NCI-H1048 (cell line): ENCODE measurements around the gene LIMCH1.
"Not testable (repeated sequence)": the region's sequence is repeated elsewhere in the genome, so short reads cannot be mapped to it uniquely, and the experiment has no call there.

Source experiments
- DNase-seq: peaks from one replicate; lab custom pipeline; 2025; lab: John Stamatoyannopoulos, UW

Gene LIMCH1

DNA sequence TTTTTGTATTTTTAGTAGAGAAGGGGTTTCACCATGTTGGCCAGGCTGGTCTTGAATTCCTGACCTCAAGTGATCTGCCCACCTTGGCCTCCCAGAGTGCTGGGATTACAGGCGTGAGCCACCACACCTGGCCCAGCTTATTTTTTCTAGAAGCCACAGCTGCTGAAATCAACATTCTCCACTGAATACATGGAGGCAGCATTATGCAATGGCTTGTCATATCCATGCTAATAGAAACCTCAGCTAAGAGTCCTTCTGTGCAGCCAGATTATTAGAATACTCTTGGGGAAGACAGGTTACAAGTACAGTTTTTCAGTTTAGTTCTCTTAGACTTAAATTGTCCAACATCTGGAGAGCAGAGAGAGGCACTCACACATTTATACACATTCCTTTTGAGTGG is 104.8 kb downstream of the LIMCH1 start:
- not testable (repeated sequence) for DNase-seq

DNA sequence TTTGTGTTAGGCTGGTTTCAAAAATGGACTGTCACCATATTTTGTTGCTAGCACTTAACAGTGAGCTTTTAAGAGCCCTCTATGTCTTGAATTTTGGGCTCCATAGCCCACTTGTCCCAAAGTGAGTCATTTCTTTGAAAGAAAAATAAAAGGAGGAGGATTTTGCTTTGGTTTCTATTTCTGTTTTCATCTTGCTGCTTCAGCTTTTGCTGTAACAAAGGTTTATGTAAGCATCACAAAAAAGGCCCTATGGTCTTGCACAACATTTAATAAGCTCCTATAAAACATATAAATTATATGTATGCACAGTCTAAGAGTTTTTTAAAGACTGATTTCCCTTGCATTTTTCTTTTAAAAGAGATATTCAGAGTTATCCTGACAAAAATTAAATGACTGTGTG is 105.4 kb downstream of the LIMCH1 start:
- DNase-seq = no peak

DNA sequence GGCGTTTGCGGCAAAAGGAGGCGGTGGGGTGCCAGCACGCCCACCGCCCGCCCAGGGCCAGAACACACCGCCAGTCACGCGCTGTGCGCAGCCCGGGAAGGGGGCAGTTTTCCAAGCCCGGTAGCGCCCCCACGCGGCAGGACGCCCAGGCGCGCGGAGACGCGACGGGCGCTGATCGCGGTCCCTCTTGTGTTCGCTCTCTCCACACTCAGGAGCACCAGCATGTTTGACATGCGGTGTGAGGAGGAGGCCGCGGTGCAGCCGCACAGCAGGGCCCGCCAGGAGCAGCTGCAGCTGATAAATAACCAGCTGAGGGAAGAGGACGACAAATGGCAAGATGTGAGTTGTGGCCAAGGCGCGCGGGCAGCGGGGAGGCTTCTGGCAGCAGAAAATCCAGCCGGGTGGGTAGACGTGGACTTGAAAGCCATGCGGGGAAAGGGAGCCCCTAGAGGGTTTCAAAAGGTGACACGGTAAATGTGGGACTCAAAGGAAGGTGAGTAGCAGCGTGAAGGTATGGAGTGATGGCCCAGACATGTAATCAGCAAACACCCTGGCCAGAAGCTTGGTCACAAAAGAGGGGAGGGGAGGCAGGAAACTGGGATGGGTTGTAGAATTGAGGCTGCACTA is 106.4 kb downstream of the LIMCH1 start:
- no peak for DNase-seq

DNA sequence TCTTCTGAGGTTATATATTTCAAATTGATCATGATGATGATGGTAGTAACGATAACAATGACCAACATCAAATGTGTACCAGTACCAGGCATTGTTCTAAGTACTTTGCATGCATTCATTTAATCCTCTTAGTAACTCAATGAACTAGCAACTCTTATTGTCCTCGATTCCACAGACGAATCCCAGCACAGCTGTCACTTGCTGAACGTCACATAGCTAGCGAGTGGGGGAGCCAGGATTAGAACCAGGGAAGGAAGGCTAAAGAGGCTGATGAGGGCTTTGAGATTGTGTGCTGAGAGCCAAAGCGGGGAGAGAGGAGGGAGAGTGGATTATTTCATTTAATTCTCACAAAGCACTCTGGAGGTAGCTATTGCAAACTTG is 106.9 kb downstream of the LIMCH1 start:
- no peak for DNase-seq

DNA sequence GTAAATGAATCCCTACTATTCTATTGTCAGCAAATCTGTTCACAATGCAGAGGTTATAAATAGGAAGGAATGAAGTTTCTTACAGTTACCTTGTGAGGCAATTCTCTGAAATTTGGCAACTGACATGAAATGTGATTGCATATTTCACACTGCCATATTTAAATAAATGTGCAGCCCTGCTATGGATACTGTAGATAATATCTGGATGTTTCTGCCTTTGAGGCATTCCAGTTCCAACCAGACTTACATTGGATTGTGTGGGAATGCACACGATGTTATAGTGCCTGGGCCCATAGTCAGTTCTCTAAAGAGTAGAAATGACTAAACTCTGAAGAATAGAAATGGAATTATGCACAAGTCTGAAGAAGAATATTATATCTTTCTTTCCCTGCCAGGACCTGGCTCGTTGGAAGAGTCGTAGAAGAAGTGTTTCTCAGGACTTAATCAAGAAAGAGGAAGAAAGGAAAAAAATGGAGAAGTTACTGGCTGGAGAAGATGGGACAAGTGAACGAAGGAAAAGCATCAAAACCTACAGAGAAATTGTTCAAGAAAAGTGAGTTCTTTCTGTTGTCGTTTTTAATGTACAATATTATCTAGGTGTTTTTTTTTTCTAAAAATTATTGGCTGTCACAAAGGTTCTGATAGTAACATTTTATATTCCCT is 107.9 kb downstream of the LIMCH1 start:
- no peak for DNase-seq

DNA sequence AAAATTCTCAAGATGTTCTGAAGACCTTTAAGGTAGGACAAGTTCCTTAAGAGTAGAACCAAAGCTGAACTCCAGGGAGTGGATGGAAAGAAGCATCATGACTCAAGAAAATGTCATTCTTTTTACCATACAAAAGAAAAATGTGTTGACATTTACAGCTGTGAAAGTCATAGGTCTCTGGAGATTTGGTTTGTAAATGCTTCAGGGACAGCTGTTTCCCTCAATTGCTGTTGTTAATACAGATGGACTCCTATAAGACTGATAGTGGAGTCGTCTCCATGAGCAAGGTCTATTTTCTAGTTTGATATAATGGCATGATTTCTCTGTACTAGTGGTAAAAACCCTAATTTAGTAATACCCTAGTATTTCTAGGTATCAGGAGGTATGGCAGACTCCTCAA is 108.9 kb downstream of the LIMCH1 start:
- no peak for DNase-seq

DNA sequence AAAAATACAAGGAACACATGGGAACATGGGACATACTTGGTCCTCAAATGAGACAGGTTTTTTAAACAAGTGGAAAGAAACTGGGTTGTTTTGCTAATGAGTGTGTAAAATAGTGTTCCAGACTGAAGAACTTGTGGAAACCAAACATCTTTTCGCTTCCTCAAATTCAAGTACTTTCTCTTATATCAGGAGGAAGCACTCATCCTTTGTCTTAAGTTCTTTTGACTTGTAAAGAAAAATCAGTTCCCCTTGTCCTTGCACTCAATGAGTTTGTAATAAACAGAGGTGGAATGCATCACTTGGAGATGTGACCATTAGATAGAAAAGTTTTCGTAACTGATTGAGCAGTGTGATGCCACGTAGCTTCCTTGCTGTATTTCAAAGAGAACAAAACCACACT is 109.4 kb downstream of the LIMCH1 start:
- DNase-seq = no peak

DNA sequence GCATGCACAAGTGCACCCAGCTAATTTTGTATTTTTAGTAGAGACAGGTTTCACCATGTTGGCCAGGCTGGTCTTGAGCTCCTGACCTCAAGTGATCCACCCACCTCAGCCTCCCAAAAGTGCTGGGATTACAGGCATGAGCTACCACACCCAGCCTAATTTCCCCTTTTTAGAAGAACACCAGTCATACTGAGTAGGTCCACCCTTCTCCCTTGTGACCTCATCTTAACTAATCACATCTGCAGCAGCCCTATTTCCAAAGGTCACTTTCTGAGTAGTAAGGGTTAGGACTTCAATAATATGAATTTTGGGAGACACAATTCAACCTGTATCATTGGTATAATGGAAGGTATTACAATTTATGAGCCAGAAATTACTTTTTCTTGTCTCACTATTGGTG is 113.2 kb downstream of the LIMCH1 start:
- DNase-seq = not testable (repeated sequence)

DNA sequence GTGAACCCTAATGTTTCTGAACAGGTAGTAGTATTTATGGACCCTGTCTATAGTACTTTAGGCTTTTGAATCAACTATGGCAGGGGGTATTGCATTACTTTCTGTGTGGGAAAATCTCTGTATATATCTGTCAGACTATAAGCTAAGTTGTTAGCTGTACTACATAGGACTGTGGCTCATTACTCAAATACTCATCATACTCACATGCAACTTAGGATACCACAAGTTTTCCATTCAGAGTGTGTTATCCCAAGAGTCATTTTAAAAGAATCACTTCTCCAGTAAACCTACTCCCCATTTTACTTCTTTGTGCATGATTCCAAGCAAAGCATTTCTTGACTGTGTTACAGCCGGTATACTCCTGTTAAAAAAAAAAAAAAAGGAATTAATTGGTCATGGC is 115.0 kb downstream of the LIMCH1 start:
- DNase-seq = no peak

DNA sequence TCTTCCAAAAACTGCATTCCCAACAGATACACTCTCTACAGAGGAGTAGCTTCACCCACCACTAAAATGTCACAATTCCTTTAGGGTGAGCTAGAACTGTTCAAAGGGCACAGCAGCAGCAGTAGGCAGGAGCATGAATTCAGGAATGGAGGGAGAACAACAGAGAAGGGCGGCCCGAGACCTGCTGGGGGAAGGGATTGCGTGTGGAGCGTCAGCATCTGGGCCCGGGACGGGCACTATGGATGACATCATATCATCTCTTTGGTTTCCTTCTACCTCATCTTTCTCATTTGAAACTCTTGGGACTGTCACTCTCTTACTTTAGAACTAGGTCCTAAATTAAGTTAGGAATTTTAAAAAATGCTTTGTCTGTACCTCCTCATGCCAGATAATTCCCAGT is 115.6 kb downstream of the LIMCH1 start:
- DNase-seq = no peak

DNA sequence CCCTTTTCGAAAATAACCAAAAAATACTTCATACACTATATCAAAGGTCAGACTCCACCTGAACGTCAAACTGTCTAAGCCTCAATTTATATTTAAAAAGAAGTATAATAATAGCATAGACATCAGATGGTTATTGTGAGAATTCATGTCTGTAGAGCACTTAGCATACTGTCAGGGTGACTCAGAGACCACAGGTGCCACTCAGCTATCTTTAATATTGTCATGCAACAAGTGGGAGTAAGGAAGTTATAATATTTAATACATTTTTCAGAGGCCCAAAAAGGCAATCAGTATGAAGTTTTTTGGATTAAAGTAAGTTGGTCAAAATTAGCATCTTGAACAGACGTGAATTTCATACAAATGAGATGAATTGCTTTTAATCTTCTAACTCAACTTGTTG is 117.2 kb downstream of the LIMCH1 start:
- DNase-seq = no peak

DNA sequence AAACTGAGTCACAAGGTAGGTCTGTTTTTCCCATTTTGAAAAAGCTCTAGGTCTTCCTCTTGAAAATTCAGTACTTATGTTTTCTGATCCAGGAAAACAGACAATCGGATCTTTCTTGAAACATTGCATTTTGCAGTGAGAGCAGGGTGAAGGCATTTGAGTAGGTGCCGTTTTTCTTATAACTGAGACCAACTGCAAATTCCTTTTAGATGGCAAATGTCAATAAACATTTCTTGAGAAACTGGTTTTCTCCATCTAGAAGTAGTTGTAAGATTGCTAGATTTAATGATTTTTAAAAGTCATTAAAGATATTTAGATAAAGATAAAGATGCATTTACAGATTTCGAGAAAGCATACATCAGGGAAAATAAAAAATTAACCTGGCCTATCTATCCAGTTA is 118.1 kb downstream of the LIMCH1 start:
- DNase-seq = no peak

DNA sequence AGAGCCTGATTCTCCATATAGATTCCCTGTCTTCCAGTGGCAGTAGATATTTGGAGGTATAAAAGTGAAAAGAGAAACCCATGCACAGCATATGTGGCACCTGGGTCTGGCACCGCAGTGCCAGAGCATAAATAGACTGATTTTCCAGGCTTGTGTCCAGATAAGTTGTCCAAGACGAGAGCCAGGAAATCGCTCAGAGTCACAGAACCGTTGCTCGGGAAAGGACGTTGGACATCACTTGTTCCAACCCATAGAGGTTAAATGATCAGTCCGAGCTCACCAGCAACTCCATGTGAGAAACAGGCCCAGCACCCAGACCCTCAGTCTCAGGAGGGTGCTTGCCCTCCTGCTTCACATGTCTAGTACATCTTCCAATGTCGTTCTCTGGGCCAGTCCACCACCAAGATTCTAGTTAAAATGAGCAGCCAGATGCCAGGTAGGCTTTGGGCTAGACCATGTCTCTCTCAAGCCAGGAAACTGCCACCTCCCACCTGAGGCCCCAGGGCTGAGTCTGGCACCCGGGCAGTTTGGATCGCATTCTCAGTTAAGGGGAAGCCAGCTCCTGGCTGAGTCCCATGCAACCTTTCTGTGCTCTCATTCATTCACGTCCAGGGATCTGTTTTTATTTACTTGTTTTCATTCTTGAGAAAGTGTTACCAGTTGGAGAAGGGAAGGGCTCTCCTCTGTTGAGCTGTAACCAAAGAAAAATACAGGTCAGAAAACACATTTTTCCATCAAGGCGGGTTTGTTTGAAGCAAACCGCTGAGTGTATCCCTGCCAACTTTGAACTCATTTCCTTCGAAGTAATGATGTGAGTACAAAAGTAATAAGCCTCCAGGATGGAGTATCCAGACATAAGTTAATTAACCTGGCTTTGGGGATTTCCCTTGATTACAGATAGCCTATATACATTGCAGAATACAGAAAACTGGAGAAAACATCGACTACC is 118.9 kb downstream of the LIMCH1 start:
- DNase-seq = no peak

DNA sequence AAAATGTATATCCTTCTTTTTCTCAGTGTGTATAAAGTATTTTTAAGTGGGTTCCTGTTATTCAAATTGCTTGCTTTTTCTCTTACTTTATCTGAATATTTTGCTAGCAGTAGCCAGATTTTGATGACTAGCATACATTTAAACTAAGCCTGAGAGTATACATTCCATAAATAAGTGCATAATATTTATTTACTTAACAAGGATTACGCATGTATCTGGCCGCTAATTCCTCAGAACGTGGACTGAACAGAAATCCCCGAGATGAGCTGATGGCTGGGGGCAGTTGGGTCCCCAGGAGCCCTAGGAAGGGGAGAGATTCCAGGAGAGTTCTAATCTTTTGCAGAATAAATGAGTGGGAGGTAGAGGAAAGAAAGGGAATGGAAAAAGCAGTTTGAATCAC is 119.6 kb downstream of the LIMCH1 start:
- no peak for DNase-seq

DNA sequence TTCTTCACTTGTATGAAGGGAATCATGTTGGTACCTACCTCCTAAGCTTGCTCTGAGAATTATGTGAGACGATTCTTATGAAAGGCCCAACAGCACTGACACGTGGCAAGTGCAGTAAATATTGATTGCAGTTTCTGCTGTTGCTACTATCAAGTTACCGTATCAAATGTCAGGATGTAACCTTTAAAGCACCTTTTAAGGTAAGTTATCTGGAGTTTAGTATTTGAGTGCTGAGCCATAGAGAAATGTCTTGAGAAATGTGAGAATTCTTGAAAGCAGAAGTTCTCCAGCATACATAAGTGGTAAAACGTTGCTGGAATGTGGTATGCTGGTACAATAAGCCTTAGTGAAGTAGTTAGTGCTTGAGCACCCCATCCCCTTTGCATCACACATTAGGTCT is 120.2 kb downstream of the LIMCH1 start:
- DNase-seq = no peak

DNA sequence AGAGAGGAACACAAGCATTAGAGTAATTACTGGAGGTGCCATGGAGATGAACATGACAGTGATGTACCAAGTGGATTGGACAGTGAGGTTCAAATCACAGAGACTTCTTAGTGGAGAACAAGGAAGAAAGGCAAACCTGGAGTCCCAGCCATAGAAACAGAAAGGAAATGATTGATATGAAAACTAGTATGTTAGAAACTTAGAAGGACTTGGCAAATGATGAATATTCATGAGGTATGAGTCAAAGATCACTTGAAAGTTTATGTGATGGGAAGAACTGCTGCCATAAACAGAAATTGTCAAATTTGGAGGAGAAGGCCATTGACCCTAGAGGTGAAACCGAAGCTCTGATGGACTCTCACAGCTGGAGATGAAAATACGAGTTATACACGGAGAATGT is 122.4 kb downstream of the LIMCH1 start:
- no peak for DNase-seq

DNA sequence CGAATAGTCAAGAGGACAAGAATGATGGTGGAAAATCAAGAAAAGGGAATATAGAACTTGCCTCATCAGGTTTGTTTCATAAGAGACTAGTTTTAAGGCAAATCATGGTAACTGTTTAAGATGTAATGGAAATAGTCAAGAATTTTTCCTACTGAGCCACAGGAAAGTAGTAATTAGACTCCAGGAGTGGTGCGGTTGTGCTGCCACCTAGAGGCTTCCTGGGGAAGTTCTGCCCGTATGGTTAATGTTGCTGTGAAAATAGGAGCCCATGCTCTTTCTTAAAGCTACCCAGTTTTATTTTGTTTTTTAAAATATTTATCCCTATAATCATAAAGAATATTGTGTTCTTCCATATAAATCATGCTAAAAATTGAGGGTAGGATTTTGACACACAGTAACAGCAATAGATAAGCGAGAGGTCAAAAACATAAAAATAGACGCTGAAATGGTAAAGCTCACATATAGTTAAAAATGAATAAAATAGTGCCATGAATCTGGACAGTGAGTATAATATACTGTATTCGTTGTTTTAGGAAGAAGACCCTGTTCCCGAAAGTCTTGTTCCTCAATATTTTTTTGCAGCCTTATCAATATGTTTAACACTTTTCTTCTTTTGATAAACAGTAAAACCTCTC is 123.6 kb downstream of the LIMCH1 start:
- DNase-seq = no peak

DNA sequence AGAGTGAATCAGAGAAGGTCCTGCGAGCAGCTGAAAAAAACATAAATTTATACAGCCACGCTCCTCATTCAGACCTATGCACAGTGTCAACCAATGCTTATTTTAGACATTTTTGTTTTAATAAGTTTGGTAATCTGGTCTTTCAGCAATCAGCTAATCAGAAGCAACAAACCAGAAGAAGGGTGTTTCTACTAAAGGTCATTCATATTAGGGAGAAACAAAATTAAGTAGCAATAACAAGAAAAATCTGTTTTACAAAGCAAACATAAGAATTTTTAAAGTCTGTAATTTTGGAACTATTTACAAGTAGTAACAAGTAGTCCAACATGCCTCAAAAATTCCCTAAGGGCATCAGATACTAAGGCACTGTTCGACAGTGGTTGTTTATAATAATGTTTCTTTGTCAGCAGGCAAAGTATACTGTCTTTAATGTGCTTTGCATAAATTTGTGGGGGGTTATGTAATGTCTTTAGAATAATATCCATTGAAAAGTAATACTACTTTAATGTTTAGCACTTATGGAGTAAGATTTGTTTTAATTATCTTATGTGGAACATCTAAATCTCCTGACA is 127.8 kb downstream of the LIMCH1 start:
- peak; percentile 67 for DNase-seq

DNA sequence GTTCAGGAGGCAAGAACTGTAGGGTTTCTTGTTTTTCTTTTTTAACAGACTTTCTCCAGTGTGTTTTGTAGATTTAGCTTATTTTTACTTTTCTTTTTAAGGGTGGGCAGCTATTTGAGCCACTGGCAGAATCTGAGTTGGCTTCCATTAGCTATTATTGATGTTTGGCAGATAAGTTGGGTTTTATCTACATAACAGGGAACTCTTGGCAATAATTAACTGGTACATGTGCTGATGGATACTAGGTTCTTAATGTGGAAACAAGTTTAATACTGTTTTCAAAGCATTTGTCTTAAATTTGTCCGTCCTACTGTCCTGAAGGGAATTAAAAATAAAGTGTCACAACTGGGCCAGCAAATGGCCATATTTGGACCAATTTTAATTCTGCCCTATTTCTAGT is 130.1 kb downstream of the LIMCH1 start:
- DNase-seq = no peak

DNA sequence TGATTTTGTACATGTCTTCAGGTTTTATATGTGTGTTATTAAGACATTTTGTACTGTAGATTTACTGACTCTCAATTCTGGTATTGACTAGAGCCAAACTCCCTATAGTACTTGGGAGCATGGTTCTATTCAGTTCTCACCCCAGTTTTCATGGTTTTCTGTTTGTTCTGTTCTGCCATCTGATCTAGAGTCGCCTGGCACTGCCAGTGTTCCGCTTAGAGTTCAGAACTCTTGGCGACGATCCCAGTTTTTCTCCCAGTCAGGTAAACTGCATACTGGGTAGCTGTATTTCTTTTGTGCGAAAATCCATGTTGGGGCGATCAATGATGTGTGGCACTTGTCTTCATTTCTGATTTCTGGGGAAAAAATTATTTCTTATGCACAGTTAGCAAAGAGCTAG is 132.6 kb downstream of the LIMCH1 start:
- DNase-seq = no peak

DNA sequence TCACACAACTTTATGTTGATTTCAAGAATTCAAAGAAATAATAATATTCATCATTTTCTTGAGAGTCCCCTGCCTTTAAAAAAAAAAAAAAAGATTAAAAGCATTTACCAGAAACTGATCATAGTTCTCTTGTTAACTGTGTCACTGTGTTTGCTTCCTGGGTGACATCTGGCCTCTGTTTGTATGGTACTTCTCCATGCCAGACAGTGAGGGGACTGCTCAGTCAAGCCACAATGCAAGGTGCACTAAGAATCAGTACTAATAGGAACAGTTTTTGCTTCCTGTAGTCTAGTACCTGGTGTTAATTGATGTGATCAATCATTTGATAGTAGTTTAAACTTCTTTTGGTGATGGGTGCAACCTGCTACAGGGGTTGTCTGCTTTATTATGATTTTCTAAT is 133.0 kb downstream of the LIMCH1 start:
- DNase-seq = no peak

DNA sequence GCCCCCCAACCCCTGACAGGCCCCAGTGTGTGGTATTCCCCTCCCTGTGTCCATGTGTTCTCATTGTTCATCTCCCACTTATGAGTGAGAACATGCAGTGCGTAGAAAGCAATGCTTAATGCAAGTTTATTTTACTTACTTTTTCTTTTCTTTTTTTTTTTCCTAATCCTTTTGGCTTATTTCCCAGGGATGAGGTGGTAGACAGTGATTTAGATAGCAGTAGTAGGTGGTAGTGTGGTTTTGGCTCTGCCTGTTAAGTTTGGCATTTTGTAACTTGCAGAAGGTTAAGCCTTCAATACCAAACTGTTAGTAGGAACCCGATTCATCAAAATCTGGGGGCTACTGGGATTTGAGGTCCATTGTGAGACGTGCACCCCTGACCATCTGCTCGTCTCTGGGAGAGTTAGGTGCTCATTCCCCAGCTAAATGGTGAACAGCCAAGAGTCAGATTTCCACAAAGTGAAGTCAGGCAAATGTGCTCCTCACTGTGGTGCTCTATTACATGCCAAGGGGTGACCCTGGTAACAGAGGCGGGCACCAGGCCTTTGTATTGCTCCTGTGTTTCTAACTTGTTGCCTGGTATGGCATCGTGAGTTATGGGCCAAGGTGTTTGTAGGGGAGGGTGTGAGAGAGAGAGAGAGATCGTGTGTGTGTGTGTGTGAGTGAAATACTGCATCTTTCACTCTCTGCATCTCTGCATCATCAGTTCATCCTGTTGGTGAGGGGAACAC is 140.3 kb downstream of the LIMCH1 start:
- DNase-seq = no peak
